GM06990 (cell line): Measurements from ENCODE around the gene KPNB1.

Source experiments
- DNase-seq: peaks from one replicate; pipeline ENCODE4 v3.0.0-alpha.2; 2011; ENCODE audit not compliant: insufficient read length; ENCODE audit errors: extremely low read depth
- H3K27me3 ChIP-seq: replicated peaks from 2 replicates; pipeline ENCODE4 v1.6.0; 2011; ENCODE audit warnings: low read length; ENCODE audit not compliant: control insufficient read depth, insufficient read depth
- H3K36me3 ChIP-seq: 2 replicates; pipeline ENCODE4 v1.5.1; 2011; ENCODE audit warnings: low read length; ENCODE audit not compliant: control insufficient read depth, insufficient read depth
- H3K4me3 ChIP-seq: replicated peaks from 2 replicates; pipeline ENCODE4 v1.5.1; 2011; ENCODE audit warnings: low read depth, mild to moderate bottlenecking, control low read depth, low read length
- TF ChIP-seq, protein P1 (sequence below): IDR thresholded peaks from 2 replicates; pipeline ENCODE4 v1.5.1; 2011; ENCODE audit warnings: low read length, control low read depth, mild to moderate bottlenecking, inconsistent platforms; ENCODE audit not compliant: insufficient read depth, poor library complexity, severe bottlenecking

The KPNB1 gene

DNA sequence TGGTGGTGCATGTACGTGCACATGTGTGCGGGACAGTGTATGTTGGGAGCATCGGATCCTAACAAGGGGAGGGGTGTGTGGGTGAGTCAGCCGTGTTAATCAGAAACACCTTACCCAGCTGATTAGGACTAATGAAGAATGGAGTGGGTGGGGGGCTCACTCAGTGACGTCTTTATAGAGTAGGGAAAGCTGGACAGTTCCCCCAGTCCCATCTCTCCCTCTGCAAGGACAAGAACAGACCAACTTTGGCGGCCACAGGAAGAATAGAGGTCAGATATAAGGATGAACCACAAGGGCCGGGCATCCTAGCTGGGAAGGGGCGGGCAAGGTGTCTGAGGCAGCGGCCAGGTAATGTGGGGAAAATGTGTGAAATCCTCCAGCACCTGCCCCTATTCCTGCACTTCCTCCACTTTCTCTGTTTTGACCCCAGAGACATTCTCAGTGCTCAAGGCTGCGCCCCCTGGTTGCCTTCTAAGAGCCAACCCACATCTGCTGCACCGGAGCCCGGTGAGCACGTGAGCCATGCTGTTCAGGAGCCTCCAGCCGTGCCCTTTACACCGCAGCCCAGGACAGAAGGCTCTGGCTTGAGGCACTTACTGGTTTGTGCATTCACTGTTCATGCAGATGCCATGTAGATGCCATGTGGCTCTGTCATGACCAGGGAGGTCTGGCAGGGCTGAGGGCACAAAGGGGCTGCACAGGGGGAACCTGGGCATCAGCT, 64.4 kb downstream of the KPNB1 start:
- TF ChIP-seq, protein P1, sequence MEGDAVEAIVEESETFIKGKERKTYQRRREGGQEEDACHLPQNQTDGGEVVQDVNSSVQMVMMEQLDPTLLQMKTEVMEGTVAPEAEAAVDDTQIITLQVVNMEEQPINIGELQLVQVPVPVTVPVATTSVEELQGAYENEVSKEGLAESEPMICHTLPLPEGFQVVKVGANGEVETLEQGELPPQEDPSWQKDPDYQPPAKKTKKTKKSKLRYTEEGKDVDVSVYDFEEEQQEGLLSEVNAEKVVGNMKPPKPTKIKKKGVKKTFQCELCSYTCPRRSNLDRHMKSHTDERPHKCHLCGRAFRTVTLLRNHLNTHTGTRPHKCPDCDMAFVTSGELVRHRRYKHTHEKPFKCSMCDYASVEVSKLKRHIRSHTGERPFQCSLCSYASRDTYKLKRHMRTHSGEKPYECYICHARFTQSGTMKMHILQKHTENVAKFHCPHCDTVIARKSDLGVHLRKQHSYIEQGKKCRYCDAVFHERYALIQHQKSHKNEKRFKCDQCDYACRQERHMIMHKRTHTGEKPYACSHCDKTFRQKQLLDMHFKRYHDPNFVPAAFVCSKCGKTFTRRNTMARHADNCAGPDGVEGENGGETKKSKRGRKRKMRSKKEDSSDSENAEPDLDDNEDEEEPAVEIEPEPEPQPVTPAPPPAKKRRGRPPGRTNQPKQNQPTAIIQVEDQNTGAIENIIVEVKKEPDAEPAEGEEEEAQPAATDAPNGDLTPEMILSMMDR = peak; percentile 31
- peaks cover 4% of the 10 kb centered on the region for H3K27me3 ChIP-seq
- H3K36me3 ChIP-seq = no peaks in the 10 kb centered on the region
- no peak for DNase-seq
- no peak overlapping the region for H3K4me3 ChIP-seq

DNA sequence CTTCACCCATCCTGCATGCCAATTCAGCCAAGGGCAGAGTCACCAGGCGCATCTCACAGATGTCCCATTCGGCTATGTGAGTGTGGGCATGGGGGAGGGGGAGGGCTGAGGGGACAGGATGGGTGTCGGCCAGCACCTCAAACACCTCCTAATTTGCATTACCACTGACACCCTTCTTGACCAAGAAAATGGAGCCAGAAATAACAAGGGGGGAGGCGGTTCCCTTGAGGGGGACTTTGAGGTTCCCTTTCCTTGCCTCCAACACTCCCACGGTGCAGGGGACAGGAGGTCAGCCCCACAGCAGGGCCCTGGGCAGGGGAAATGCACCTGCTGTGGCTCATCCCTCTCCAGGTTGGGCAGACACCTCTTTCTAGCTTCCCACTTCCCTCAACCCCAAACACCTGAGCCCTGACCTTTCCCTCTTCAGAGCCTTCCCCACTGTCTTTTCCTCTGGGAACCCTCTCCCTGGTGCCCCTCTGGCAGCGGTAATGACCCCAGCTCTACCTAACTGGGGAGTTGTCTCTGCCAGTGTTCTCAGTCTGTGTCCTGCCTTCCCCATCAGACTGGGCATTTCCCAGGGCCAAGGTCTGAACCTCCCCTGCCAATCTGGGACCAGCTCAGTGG, 65.2 kb downstream of the KPNB1 start:
- peaks cover 4% of the 10 kb centered on the region for H3K27me3 ChIP-seq
- DNase-seq = no peak
- TF ChIP-seq, protein P1 = no peak
- H3K4me3 ChIP-seq = no peak overlapping the region
- no peaks in the 10 kb centered on the region for H3K36me3 ChIP-seq

DNA sequence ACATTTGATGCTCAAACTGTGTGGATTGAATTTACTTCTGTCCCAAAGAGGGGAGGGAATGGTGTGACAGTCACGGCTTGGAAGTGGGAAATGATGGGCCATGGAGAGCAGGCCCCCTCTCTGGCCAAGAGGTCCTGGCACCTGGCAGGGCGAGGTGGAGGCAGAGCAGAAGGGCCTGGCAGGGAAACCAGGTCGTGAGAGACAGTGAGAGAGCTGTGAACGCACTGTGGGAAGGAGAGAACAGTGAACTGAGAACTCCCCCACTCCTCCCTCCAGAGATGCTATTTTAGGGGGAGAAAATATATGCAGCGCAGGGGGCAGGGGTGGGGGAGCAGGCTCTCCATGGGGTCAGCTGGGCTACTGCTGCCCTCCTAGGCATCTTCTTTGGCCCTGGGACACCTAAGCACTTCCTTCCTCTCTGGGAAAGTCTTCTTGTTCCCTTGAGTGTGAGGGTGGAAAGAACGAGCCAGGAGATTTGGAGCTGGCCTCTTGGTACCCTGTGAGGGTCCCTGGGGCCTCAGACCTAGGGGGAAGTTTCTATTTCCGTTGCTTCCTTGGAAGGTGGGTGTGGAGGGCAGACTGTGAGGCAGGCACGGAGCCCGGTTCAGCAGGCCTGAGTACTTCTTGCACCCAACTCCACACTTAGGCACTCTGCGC, 66.1 kb downstream of the KPNB1 start:
- Histone ChIP-seq H3K36me3 (no peaks in the 10 kb centered on the region), H3K4me3 (no peak overlapping the region), H3K27me3 (peaks cover 4% of the 10 kb centered on the region)
- no peak for DNase-seq
- TF ChIP-seq, protein P1 = no peak

DNA sequence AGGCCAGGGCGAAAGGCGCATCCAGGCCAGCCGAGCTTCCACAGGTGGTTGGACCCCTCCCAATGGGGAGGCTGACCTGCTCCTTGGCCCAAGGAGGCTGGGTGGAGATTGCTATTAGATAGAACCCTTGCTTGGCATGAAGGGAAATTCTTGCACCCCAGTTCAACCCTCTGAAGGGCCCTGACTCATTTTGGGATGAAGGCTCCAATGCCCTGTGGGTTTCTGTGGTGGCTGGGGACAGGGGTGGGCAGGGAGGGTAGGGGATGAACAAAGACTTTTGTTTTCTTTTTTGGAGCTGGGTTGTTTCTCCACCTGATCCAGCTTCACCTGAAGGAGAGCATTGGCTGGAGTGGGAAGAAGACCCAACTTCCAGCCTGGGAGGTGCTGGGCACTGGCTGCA, 66.7 kb downstream of the KPNB1 start:
- H3K27me3 ChIP-seq = peaks cover 4% of the 10 kb centered on the region
- H3K36me3 ChIP-seq = no peaks in the 10 kb centered on the region
- DNase-seq = no peak
- TF ChIP-seq, protein P1 = no peak
- no peak overlapping the region for H3K4me3 ChIP-seq

DNA sequence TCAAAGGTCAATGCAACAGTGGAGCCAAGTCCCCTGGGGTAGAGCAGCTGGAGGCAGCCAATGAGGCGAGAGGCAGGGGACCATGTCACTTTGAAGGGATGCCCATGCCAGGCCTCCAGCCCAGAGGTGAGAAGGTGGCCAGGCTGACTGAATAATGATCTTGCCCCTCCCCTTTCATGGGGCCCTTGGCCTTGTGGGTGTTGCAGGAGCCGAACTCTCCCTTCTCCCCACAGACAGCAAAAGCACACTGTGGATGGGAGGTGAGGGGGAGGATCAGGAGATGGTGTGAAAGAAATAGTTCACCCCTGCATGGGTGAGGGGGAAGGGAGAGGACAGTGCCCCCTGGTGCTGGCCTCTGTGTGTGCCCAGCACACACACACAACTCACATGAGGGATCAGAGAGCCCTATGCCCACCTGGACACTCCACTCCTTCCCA, 67.6 kb downstream of the KPNB1 start:
- no peak for DNase-seq
- Histone ChIP-seq H3K4me3 (no peak overlapping the region), H3K27me3 (peaks cover 5% of the 10 kb centered on the region), H3K36me3 (no peaks in the 10 kb centered on the region)
- TF ChIP-seq, protein P1 = peak; percentile 38
